Measurements from ENCODE around the gene PEX14. TPM values are rescaled to one million over a fixed set of nuclear protein-coding genes. Genes with fewer than 3 reads are reported as not detected.
A peak's percentile ranks its signal among the peaks of the same experiment; 100 is the strongest.

PEX14 gene
- total RNA-seq, 3 donors from 2014 or later = 12.5 to 16.1 (median 14.8) TPM

- H3K36me3 ChIP-seq = no peaks in the 10 kb centered on the region
- intact Hi-C loops (cut with DNase I; ENCODE audit: low total_unique reads) = no loop called here
- no peaks in the 10 kb centered on the region for H3K9me3 ChIP-seq
- TF ChIP-seq POLR2A (IDR thresholded peaks at IDR 0.05) = no peak
- no peak for TF ChIP-seq POLR2AphosphoS5 (IDR thresholded peaks at IDR 0.05)
- TF ChIP-seq, protein P1, sequence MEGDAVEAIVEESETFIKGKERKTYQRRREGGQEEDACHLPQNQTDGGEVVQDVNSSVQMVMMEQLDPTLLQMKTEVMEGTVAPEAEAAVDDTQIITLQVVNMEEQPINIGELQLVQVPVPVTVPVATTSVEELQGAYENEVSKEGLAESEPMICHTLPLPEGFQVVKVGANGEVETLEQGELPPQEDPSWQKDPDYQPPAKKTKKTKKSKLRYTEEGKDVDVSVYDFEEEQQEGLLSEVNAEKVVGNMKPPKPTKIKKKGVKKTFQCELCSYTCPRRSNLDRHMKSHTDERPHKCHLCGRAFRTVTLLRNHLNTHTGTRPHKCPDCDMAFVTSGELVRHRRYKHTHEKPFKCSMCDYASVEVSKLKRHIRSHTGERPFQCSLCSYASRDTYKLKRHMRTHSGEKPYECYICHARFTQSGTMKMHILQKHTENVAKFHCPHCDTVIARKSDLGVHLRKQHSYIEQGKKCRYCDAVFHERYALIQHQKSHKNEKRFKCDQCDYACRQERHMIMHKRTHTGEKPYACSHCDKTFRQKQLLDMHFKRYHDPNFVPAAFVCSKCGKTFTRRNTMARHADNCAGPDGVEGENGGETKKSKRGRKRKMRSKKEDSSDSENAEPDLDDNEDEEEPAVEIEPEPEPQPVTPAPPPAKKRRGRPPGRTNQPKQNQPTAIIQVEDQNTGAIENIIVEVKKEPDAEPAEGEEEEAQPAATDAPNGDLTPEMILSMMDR (IDR thresholded peaks at IDR 0.05) = no peak
- H3K4me3 ChIP-seq = no peak overlapping the region
- H3K27me3 ChIP-seq = no peaks in the 10 kb centered on the region
- no peaks in the 10 kb centered on the region for H3K4me1 ChIP-seq
- DNase-seq (ENCODE audit: low spot score in 2 of 2) = no peak
- no peak overlapping the region for H3K27ac ChIP-seq
Measured at GRCh38 chr1:10591010-10591409, 116.3 kb downstream of the PEX14 start.

DNA sequence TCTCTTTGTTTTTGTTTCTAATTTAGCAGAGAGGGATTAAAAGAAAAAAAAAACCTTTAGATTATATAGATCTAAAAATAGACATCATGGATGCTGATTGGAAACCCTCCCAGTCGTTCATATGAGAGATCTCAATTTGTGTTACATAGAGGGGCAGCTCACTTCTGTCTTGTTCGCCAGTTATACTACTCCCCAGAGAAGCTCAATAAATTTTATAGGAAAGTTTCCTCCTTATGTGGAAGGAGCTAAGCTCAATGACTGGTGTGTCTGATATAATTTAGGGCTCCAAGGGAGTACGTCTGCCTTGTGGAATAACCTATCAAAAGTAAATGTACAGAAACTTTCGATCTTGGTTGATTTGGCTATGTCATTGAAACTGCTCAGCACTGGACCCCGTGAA, 117.6 kb downstream of the PEX14 start:
- H3K4me3 ChIP-seq = no peak overlapping the region
- TF ChIP-seq, protein P1 (IDR thresholded peaks at IDR 0.05) = no peak
- TF ChIP-seq POLR2AphosphoS5 (IDR thresholded peaks at IDR 0.05) (no peak), POLR2A (IDR thresholded peaks at IDR 0.05) (no peak)
- H3K27me3 ChIP-seq = no peaks in the 10 kb centered on the region
- DNase-seq (ENCODE audit: low spot score in 2 of 2) = no peak
- intact Hi-C loops (cut with DNase I; ENCODE audit: low total_unique reads) = no loop called here
- no peak overlapping the region for H3K27ac ChIP-seq
- H3K9me3 ChIP-seq = no peaks in the 10 kb centered on the region
- H3K4me1 ChIP-seq = no peaks in the 10 kb centered on the region
- no peaks in the 10 kb centered on the region for H3K36me3 ChIP-seq

DNA sequence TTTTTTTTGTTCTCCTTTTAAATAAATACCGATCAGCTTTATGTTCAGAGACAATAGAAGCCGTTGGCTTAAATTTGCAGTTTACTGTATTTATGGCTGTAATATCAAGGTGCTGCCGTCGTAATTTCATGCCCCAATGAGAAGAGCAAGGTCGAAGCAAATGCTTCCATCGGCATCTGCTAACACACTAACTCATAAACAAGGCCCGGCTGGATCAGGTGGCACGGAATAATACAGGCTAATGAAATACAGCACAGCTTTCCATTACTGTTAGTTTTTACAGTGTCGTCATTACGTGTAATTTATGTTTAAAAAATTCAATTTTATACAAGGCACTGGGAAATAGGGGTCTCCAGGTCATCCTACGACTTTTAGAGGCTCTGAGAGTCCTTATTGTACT, 119.0 kb downstream of the PEX14 start:
- Histone ChIP-seq H3K4me3 (no peak overlapping the region), H3K4me1 (no peaks in the 10 kb centered on the region), H3K27me3 (no peaks in the 10 kb centered on the region), H3K36me3 (no peaks in the 10 kb centered on the region), H3K9me3 (no peaks in the 10 kb centered on the region), H3K27ac (no peak overlapping the region)
- no peak for DNase-seq (ENCODE audit: low spot score in 2 of 2)
- intact Hi-C loops (cut with DNase I; ENCODE audit: low total_unique reads) = no loop called here
- TF ChIP-seq POLR2AphosphoS5 (IDR thresholded peaks at IDR 0.05) (no peak), POLR2A (IDR thresholded peaks at IDR 0.05) (no peak)
- TF ChIP-seq, protein P1 (IDR thresholded peaks at IDR 0.05) = no peak

- no peak for DNase-seq (ENCODE audit: low spot score in 2 of 2)
- intact Hi-C loops (cut with DNase I; ENCODE audit: low total_unique reads) = no loop called here
- Histone ChIP-seq H3K4me3 (no peak overlapping the region), H3K27me3 (no peaks in the 10 kb centered on the region), H3K27ac (peak overlapping the region; percentile 12 to 13), H3K4me1 (no peaks in the 10 kb centered on the region), H3K36me3 (no peaks in the 10 kb centered on the region), H3K9me3 (no peaks in the 10 kb centered on the region)
- TF ChIP-seq POLR2A (IDR thresholded peaks at IDR 0.05) (no peak), POLR2AphosphoS5 (IDR thresholded peaks at IDR 0.05) (no peak)
- TF ChIP-seq, protein P1 (IDR thresholded peaks at IDR 0.05) = no peak
Measured at GRCh38 chr1:10594595-10595223, 120.0 kb downstream of the PEX14 start.

GRCh38 chr1:10596780-10597179, 122.0 kb downstream of the PEX14 start:
- no peak for DNase-seq (ENCODE audit: low spot score in 2 of 2)
- Histone ChIP-seq H3K4me3 (no peak overlapping the region), H3K27ac (no peak overlapping the region), H3K4me1 (no peaks in the 10 kb centered on the region), H3K9me3 (no peaks in the 10 kb centered on the region), H3K36me3 (no peaks in the 10 kb centered on the region), H3K27me3 (no peaks in the 10 kb centered on the region)
- TF ChIP-seq, protein P1 (IDR thresholded peaks at IDR 0.05) = no peak
- TF ChIP-seq POLR2A (IDR thresholded peaks at IDR 0.05) (no peak), POLR2AphosphoS5 (IDR thresholded peaks at IDR 0.05) (no peak)
- intact Hi-C loops (cut with DNase I; ENCODE audit: low total_unique reads) = no loop called here

Data from breast epithelium (tissue), 4 donors.